C4-2B (cell line): ENCODE measurements around the gene FES.

Experiments used
- H3K27ac ChIP-seq: fragments of 450-650 bp; 2 replicates; pipeline ENCODE4 v1.5.1; 2017
- CTCF ChIP-seq: fragments of 450-650 bp; conservative IDR thresholded peaks from 2 replicates; pipeline ENCODE4 v1.5.1; 2017; ENCODE audit warnings: mild to moderate bottlenecking
- ZFX ChIP-seq: fragments of 450-650 bp; IDR thresholded peaks from 2 replicates; pipeline ENCODE4 v1.6.1; 2017

The FES gene

GRCh38 chr15:90889736-90890456, 5.6 kb downstream of the FES start:
- H3K27ac ChIP-seq: no peak overlapping the region
- no peak for TF ChIP-seq CTCF
- TF ChIP-seq ZFX: no peak

GRCh38 chr15:90890839-90891238, 6.5 kb downstream of the FES start:
- no peak for TF ChIP-seq CTCF
- no peak for TF ChIP-seq ZFX
- no peak overlapping the region for H3K27ac ChIP-seq

GRCh38 chr15:90891346-90891949, 7.1 kb downstream of the FES start:
- TF ChIP-seq ZFX: no peak
- TF ChIP-seq CTCF: no peak
- H3K27ac ChIP-seq: no peak overlapping the region

- TF ChIP-seq ZFX: no peak
- TF ChIP-seq CTCF: no peak
- no peak overlapping the region for H3K27ac ChIP-seq
These were observed 7.7 kb downstream of the FES start for GRCh38 chr15:90892023-90892422.

DNA sequence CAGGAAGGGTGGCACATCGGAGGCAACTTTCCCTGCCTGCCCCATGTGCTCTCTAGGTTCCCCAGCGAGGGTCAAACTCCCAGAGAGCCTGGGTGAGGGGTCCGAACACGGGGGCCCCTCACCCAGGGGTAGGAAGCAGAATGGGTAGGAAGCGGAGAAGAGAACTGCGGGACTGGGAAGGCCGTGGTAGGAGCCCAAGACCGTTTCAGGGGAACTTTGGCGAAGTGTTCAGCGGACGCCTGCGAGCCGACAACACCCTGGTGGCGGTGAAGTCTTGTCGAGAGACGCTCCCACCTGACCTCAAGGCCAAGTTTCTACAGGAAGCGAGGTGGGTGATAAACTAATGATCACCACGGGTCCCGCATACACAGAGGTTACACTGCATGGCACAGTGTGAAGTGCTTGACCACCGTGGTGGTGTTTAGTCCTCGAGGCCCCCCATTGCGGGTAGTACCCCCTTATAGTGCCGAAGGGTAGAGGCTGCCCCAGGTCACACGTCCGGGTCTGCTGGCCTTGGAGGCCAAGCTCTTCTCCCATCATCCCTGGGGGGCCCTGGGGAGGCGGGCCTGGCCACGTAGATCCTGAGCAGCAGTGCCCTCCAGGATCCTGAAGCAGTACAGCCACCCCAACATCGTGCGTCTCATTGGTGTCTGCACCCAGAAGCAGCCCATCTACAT, 8.3 kb downstream of the FES start:
- TF ChIP-seq CTCF (no peak), ZFX (no peak)
- no peak overlapping the region for H3K27ac ChIP-seq

DNA sequence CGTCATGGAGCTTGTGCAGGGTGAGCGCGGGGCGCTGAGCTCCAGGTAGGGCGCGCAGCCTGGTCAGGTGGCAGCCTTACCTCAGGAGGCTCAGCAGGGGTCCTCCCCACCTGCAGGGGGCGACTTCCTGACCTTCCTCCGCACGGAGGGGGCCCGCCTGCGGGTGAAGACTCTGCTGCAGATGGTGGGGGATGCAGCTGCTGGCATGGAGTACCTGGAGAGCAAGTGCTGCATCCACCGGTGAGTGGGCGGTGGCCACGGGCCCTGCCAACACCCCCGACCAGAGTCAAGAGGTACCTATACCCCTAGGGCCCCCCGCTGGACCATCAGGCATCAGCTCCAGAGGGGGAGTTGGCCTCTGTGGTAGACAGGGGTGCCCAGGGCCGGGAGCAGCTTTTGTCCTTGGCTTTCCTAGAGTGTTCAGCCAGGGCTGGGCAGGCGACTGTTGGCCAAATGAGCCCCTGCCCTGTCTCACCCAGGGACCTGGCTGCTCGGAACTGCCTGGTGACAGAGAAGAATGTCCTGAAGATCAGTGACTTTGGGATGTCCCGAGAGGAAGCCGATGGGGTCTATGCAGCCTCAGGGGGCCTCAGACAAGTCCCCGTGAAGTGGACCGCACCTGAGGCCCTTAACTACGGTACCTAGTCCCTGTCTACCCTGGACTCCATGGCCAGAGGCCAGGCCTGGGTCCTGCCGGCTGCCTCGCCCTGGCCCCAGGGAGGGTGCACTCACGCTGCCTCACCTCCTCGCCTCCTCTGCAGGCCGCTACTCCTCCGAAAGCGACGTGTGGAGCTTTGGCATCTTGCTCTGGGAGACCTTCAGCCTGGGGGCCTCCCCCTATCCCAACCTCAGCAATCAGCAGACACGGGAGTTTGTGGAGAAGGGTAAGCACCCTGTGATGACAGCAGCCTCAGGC, 9.1 kb downstream of the FES start:
- peak; percentile 40 for TF ChIP-seq CTCF
- no peak for TF ChIP-seq ZFX
- no peak overlapping the region for H3K27ac ChIP-seq
